ENCODE results near the gene NPLOC4.

- no peak for TF ChIP-seq CTCF (IDR thresholded peaks at IDR 0.05)
- TF ChIP-seq POLR2A (IDR thresholded peaks at IDR 0.05) = no peak
- no peak for TF ChIP-seq EP300 (IDR thresholded peaks at IDR 0.05)
Observed at GRCh38 chr17:81680150-81680549, 43.2 kb upstream of the NPLOC4 start.
